GM23248 (cell line): ENCODE measurements around the gene GLOD5. TPM values are rescaled to one million over a fixed set of nuclear protein-coding genes. Genes with fewer than 3 reads are reported as not detected.

ENCODE experiments used
- DNase-seq: peaks from one replicate; pipeline ENCODE4 v3.0.0-alpha.2; 2015
- H2AFZ ChIP-seq: fragments of 200-600 bp; sonication (generic); 2 replicates; pipeline ENCODE4 v1.6.1; 2016; ENCODE audit warnings: antibody characterized with exemption
- H3F3A ChIP-seq: fragments of 200-600 bp; sonication (generic); 2 replicates; pipeline ENCODE4 v1.6.1; 2016; ENCODE audit warnings: mild to moderate bottlenecking, antibody characterized with exemption, mixed run types; ENCODE audit not compliant: insufficient read depth
- H3K27ac ChIP-seq: fragments of 200-600 bp; sonication (generic); 2 replicates; pipeline ENCODE4 v1.5.1; 2016; ENCODE audit warnings: mild to moderate bottlenecking
- H3K27me3 ChIP-seq: fragments of 200-600 bp; sonication (generic); replicated peaks from 2 replicates; pipeline ENCODE4 v1.6.1; 2016; ENCODE audit warnings: mild to moderate bottlenecking; ENCODE audit not compliant: insufficient read depth
- H3K36me3 ChIP-seq: fragments of 200-600 bp; sonication (generic); 2 replicates; pipeline ENCODE4 v1.6.1; 2016; ENCODE audit warnings: low read depth, mild to moderate bottlenecking
- H3K4me1 ChIP-seq: fragments of 200-600 bp; sonication (generic); 2 replicates; pipeline ENCODE4 v1.6.1; 2016; ENCODE audit warnings: mild to moderate bottlenecking; ENCODE audit not compliant: insufficient read depth
- H3K4me2 ChIP-seq: fragments of 200-600 bp; sonication (generic); one replicate; pipeline ENCODE4 v1.6.1; 2016; ENCODE audit warnings: mild to moderate bottlenecking; ENCODE audit not compliant: unreplicated experiment
- H3K4me3 ChIP-seq: fragments of 200-600 bp; sonication (generic); 2 replicates; pipeline ENCODE4 v1.5.1; 2016; ENCODE audit warnings: mild to moderate bottlenecking
- H3K79me2 ChIP-seq: fragments of 200-600 bp; sonication (generic); 2 replicates; pipeline ENCODE4 v1.6.1; 2016; ENCODE audit warnings: mild to moderate bottlenecking; ENCODE audit not compliant: insufficient read depth
- H3K9ac ChIP-seq: fragments of 200-600 bp; sonication (generic); 2 replicates; pipeline ENCODE4 v1.6.1; 2016; ENCODE audit warnings: mild to moderate bottlenecking
- H3K9me2 ChIP-seq: fragments of 200-600 bp; sonication (generic); 2 replicates; pipeline ENCODE4 v1.6.1; 2016; ENCODE audit warnings: mixed run types, mild to moderate bottlenecking, moderate library complexity; ENCODE audit not compliant: insufficient read depth
- H3K9me3 ChIP-seq: fragments of 200-600 bp; sonication (generic); one replicate; pipeline ENCODE4 v1.6.1; 2017; ENCODE audit warnings: low read depth
- H4K20me1 ChIP-seq: fragments of 200-600 bp; sonication (generic); 2 replicates; pipeline ENCODE4 v1.6.0; 2016; ENCODE audit not compliant: insufficient read depth
- EZH2 ChIP-seq: fragments of 200-600 bp; sonication (generic); IDR thresholded peaks from 2 replicates; pipeline ENCODE4 v1.6.1; 2018; ENCODE audit warnings: antibody characterized with exemption, mild to moderate bottlenecking; ENCODE audit not compliant: insufficient read depth, poor library complexity, severe bottlenecking
- EZH2phosphoT487 ChIP-seq: fragments of 200-600 bp; sonication (generic); IDR thresholded peaks from 2 replicates; pipeline ENCODE4 v1.6.1; 2018; ENCODE audit warnings: antibody characterized with exemption, moderate library complexity, mild to moderate bottlenecking, low read depth; ENCODE audit not compliant: insufficient read depth
- WGBS, 2 experiments: methylation state at CpG; one replicate each; pipeline ENCODE4 v1.1.6; 2015 to 2017; ENCODE audit warnings: low lambda C conversion rate in 2 of 2, low coverage in 1 of 2; ENCODE audit errors: missing lambda C conversion rate in 2 of 2; 5-methylcytosine and 5-hydroxymethylcytosine counted together
- in situ Hi-C: fragments of 300-500 bp; cut with MboI; formaldehyde crosslinking; loops from 2 replicates; pipeline ENCODE4 v1.15.0; 2020
- polyA plus RNA-seq: library from polyadenylated mRNA; unstranded; fragments of >200 nt; fragmentation: Nextera tagmentation; extraction: Ambion mirVana; gene quantifications from 2 replicates; pipeline ENCODE4 v1.2.1, GENCODE V29; 2016
- total RNA-seq: library from RNA; depleted of rRNA; stranded (reverse); fragments of >200 nt; shearing (Covaris generic); gene quantifications from 2 replicates; pipeline ENCODE4 v1.2.3, GENCODE V29; 2014

The GLOD5 gene
- total and polyA plus RNA-seq, 2 experiments from 2014 or later: not detected

GRCh38 chrX:48786825-48787504, 25.4 kb downstream of the GLOD5 start:
- no peaks in the 10 kb centered on the region for H3K4me1 ChIP-seq
- no peaks in the 10 kb centered on the region for H4K20me1 ChIP-seq
- H3K9me3 ChIP-seq: no peaks in the 10 kb centered on the region
- in situ Hi-C loops: no loop called here
- no peak overlapping the region for H3K4me3 ChIP-seq
- no peaks in the 10 kb centered on the region for H3K27me3 ChIP-seq
- H3K9me2 ChIP-seq: no peaks in the 10 kb centered on the region
- H3K36me3 ChIP-seq: no peaks in the 10 kb centered on the region
- H3K4me2 ChIP-seq: no peak overlapping the region
- H3F3A ChIP-seq: no peaks in the 10 kb centered on the region
- H3K9ac ChIP-seq: no peak overlapping the region
- H2AFZ ChIP-seq: no peak overlapping the region
- TF ChIP-seq EZH2phosphoT487 (no peak), EZH2 (no peak)
- H3K79me2 ChIP-seq: no peaks in the 10 kb centered on the region
- H3K27ac ChIP-seq: no peak overlapping the region
- WGBS, 2 experiments: 40 to 44% methylated on average over 5 to 6 of the region's 6 CpGs
- no peak for DNase-seq

- Histone ChIP-seq H3K27ac (no peak overlapping the region), H3K36me3 (no peaks in the 10 kb centered on the region), H3K9me3 (no peaks in the 10 kb centered on the region), H2AFZ (no peak overlapping the region), H3K9ac (no peak overlapping the region), H3K4me2 (no peak overlapping the region), H3K79me2 (no peaks in the 10 kb centered on the region), H3K27me3 (no peaks in the 10 kb centered on the region), H4K20me1 (no peaks in the 10 kb centered on the region), H3F3A (no peaks in the 10 kb centered on the region), H3K4me3 (no peak overlapping the region), H3K4me1 (no peaks in the 10 kb centered on the region), H3K9me2 (no peaks in the 10 kb centered on the region)
- 28 to 41% methylated on average over 10 to 17 of the region's 17 CpGs for WGBS, 2 experiments
- TF ChIP-seq EZH2 (no peak), EZH2phosphoT487 (no peak)
- DNase-seq: no peak
- in situ Hi-C loops: no loop called here
Observed at GRCh38 chrX:48787505-48788443, 26.2 kb downstream of the GLOD5 start.

GRCh38 chrX:48789366-48790220, 28.0 kb downstream of the GLOD5 start:
- H3K4me2 ChIP-seq: no peak overlapping the region
- TF ChIP-seq EZH2: no peak
- TF ChIP-seq EZH2phosphoT487: no peak

GRCh38 chrX:48790477-48790876, 28.9 kb downstream of the GLOD5 start:
- no peak for TF ChIP-seq EZH2
- no peaks in the 10 kb centered on the region for H3K9me2 ChIP-seq
- no peaks in the 10 kb centered on the region for H3K4me1 ChIP-seq
- no peak overlapping the region for H2AFZ ChIP-seq
- in situ Hi-C loops: no loop called here
- no peak overlapping the region for H3K27ac ChIP-seq
- 39 to 80% methylated on average over 4 to 5 of the region's 5 CpGs for WGBS, 2 experiments
- H3K4me2 ChIP-seq: no peak overlapping the region
- no peak overlapping the region for H3K4me3 ChIP-seq
- H3K9ac ChIP-seq: no peak overlapping the region
- no peaks in the 10 kb centered on the region for H3F3A ChIP-seq
- no peak for DNase-seq
- no peaks in the 10 kb centered on the region for H3K9me3 ChIP-seq
- H4K20me1 ChIP-seq: no peaks in the 10 kb centered on the region
- H3K36me3 ChIP-seq: no peaks in the 10 kb centered on the region
- no peaks in the 10 kb centered on the region for H3K79me2 ChIP-seq
- no peaks in the 10 kb centered on the region for H3K27me3 ChIP-seq

More at GRCh38 chrX:48789366-48790220, 28.0 kb downstream of the GLOD5 start:
- Histone ChIP-seq H3K9me2 (no peaks in the 10 kb centered on the region), H3K79me2 (no peaks in the 10 kb centered on the region), H3F3A (no peaks in the 10 kb centered on the region), H3K27ac (no peak overlapping the region), H3K27me3 (no peaks in the 10 kb centered on the region), H3K4me1 (no peaks in the 10 kb centered on the region), H3K4me3 (no peak overlapping the region), H3K36me3 (no peaks in the 10 kb centered on the region), H3K9ac (no peak overlapping the region), H3K9me3 (no peaks in the 10 kb centered on the region), H4K20me1 (no peaks in the 10 kb centered on the region), H2AFZ (no peak overlapping the region)
- DNase-seq: no peak
- in situ Hi-C loops: no loop called here
- WGBS, 2 experiments: 57 to 80% methylated on average over 2 to 7 of the region's 7 CpGs
